ENCODE results near the gene C11orf24. TPM values are rescaled to one million over a fixed set of nuclear protein-coding genes. Genes with fewer than 3 reads are reported as not detected.

C11orf24 gene
- total and polyA plus RNA-seq, 9 of the 15 experiments (the other 6 are each of a cell fraction or from before 2014, with no cell fraction given) = 2.0 to 65.2 (median 32.5) TPM

DNA sequence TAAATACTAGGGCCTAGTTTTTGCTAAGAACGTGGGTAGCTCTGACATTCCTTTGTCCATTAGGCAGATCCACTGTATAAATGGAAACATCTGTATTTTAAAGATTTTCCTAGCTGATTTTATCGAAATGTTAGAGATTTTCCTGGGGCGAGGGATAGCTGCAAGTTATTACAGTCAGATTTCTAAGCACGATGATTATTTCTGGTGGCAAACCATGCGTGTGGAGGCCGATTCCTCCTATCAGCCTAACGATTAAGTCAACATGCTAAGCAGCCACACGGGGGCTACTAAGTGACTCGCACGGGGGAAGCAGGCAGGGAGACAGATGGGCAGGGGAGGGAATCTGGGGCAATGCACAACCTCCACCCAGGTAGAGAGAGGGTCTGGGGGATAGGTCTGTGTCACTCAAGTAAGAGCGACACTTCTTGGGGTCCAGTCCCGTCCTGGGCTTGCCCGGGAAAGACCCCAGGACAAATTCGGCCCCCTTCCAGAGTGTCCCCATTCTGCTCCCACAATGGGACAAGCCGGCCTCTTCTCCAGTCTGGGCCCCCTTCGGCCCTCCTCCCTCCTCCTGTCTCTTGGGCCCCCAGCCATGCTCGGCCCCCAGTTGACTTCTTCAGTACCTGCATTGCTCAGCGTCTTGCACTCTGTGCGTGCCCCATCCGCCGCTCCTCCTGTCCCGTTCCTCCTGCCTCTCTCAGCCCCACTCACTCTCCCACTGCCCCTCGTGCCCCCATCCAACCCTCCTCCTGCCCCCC lies 571 bp downstream of the C11orf24 start:
- FAIRE-seq (peak; percentile 71), ATAC-seq (peak; percentile 77), DNase-seq (ENCODE audit: extremely low read depth in 1 of 4, low spot score in 3 of 4) (peak; percentile 62 to 87 (median 78))
- POLR2A ChIA-PET = interaction anchor here (0.6 to 4.8 kb wide), 14 partner anchors 11 to 244 kb away, joined by 3 to 25 read pairs (median 4); no protein-coding TSS in a partner anchor
- intact Hi-C loops (cut with micrococcal nuclease) (no loop called here), in situ Hi-C loops (cut with MboI) (no loop called here)
- TSS peak; percentile 58 for BruUV-seq (replicated peaks)
- Histone ChIP-seq H3K4me3 (peak overlapping the region; percentile 90), H3K9me1 (ENCODE audit: control insufficient read depth, insufficient read depth, low read length) (peaks cover under 1% of the 10 kb centered on the region), H3K27ac (ENCODE audit: extremely low read depth, low read depth, low read length) (peak overlapping the region; percentile 97), H3K4me1 (replicated peaks in 1 of 2; ENCODE audit: control insufficient read depth in 2 of 2, insufficient read depth in 2 of 2, low read length in 2 of 2) (peaks cover 22 to 42% of the 10 kb centered on the region in 2 experiments), H3K36me3 (ENCODE audit: control insufficient read depth, insufficient read depth, low read length) (peaks cover 42% of the 10 kb centered on the region; the same call in 2 of the 3 replicates), H4K20me1 (replicated peaks; ENCODE audit: control insufficient read depth, insufficient read depth, low read length) (no peaks in the 10 kb centered on the region), H3K79me2 (ENCODE audit: control insufficient read depth, insufficient read depth, low read length) (peaks cover 48% of the 10 kb centered on the region), H3K9me3 (replicated peaks; ENCODE audit: control insufficient read depth, insufficient read depth, low read depth, low read length) (no peaks in the 10 kb centered on the region), H3K4me2 (ENCODE audit: insufficient read depth, low read length) (peak overlapping the region; percentile 92), H3K9ac (ENCODE audit: insufficient read depth in 1 of 2, low read depth in 2 of 2, low read length in 2 of 2) (peak overlapping the region; percentile 97 to 98), H2AFZ (ENCODE audit: low read depth, low read length) (peak overlapping the region; percentile 64), H3K27me3 (ENCODE audit: control insufficient read depth in 2 of 2, insufficient read depth in 2 of 2, low read length in 2 of 2) (no peaks in the 10 kb centered on the region)
- WGBS (ENCODE audit: insufficient coverage, low coverage, missing lambda C conversion rate) = under 1% methylated on average over 22 of the region's 23 CpGs
- CTCF ChIA-PET (ENCODE audit: low intra/inter-chr PET ratio) = interaction anchor here (0.7 to 1.2 kb wide), 3 partner anchors 27 to 112 kb away, joined by 3 to 4 read pairs (median 3); partner anchors contain the start of gene KMT5B
- TF ChIP-seq, protein P1, sequence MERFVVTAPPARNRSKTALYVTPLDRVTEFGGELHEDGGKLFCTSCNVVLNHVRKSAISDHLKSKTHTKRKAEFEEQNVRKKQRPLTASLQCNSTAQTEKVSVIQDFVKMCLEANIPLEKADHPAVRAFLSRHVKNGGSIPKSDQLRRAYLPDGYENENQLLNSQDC (CRISPR knock-in tag; IDR thresholded peaks at IDR 0.05) = no peak; the same call in 1 of the 2 replicates
- TF ChIP-seq ZNF140 (CRISPR knock-in tag; IDR thresholded peaks at IDR 0.05) = no peak
- no peak for TF ChIP-seq KHSRP (IDR thresholded peaks at IDR 0.05)
- no peak for TF ChIP-seq PHTF2 (CRISPR knock-in tag; IDR thresholded peaks at IDR 0.05)
- TF ChIP-seq, protein P2, sequence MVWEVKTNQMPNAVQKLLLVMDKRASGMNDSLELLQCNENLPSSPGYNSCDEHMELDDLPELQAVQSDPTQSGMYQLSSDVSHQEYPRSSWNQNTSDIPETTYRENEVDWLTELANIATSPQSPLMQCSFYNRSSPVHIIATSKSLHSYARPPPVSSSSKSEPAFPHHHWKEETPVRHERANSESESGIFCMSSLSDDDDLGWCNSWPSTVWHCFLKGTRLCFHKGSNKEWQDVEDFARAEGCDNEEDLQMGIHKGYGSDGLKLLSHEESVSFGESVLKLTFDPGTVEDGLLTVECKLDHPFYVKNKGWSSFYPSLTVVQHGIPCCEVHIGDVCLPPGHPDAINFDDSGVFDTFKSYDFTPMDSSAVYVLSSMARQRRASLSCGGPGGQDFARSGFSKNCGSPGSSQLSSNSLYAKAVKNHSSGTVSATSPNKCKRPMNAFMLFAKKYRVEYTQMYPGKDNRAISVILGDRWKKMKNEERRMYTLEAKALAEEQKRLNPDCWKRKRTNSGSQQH (CRISPR knock-in tag; IDR thresholded peaks at IDR 0.05) = peak; percentile 93
- TF ChIP-seq, protein P3, sequence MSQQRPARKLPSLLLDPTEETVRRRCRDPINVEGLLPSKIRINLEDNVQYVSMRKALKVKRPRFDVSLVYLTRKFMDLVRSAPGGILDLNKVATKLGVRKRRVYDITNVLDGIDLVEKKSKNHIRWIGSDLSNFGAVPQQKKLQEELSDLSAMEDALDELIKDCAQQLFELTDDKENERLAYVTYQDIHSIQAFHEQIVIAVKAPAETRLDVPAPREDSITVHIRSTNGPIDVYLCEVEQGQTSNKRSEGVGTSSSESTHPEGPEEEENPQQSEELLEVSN (IDR thresholded peaks at IDR 0.05; ENCODE audit: borderline replicate concordance in 1 of 2, extremely low read depth in 1 of 2, insufficient read depth in 1 of 2, insufficient read length in 1 of 2, low read depth in 1 of 2, low read length in 1 of 2, poor library complexity in 1 of 2, severe bottlenecking in 1 of 2) = peak in 1 of 2 experiments; percentile 43
- no peak for TF ChIP-seq SUPT5H (IDR thresholded peaks at IDR 0.05)
- TF ChIP-seq HDAC2 (IDR thresholded peaks at IDR 0.05) = 0 out of 2 replicates have a peak, but pooled peaks have one; percentile 42
- TF ChIP-seq FOXP1 (CRISPR knock-in tag; IDR thresholded peaks at IDR 0.05) = peak; percentile 79
- TF ChIP-seq MED1 (CRISPR knock-in tag; IDR thresholded peaks at IDR 0.05; ENCODE audit: borderline replicate concordance) = no peak
- TF ChIP-seq, protein P4, sequence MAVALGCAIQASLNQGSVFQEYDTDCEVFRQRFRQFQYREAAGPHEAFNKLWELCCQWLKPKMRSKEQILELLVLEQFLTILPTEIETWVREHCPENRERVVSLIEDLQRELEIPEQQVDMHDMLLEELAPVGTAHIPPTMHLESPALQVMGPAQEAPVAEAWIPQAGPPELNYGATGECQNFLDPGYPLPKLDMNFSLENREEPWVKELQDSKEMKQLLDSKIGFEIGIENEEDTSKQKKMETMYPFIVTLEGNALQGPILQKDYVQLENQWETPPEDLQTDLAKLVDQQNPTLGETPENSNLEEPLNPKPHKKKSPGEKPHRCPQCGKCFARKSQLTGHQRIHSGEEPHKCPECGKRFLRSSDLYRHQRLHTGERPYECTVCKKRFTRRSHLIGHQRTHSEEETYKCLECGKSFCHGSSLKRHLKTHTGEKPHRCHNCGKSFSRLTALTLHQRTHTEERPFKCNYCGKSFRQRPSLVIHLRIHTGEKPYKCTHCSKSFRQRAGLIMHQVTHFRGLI (CRISPR knock-in tag; IDR thresholded peaks at IDR 0.05) = no peak
- TF ChIP-seq ARNT (IDR thresholded peaks at IDR 0.05) = peak in 1 of 2 experiments; percentile 19; a peak in 1 of 4 replicates
- TF ChIP-seq, protein P5, sequence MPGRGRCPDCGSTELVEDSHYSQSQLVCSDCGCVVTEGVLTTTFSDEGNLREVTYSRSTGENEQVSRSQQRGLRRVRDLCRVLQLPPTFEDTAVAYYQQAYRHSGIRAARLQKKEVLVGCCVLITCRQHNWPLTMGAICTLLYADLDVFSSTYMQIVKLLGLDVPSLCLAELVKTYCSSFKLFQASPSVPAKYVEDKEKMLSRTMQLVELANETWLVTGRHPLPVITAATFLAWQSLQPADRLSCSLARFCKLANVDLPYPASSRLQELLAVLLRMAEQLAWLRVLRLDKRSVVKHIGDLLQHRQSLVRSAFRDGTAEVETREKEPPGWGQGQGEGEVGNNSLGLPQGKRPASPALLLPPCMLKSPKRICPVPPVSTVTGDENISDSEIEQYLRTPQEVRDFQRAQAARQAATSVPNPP (IDR thresholded peaks at IDR 0.05; ENCODE audit: borderline replicate concordance, insufficient read depth, insufficient read length) = no peak
- TF ChIP-seq BCL6 (CRISPR knock-in tag; IDR thresholded peaks at IDR 0.05) = no peak
- peak; percentile 87; the same call in 1 of the 2 replicates for TF ChIP-seq LARP7 (IDR thresholded peaks at IDR 0.05)
- peak; percentile 56; the same call in 1 of the 2 replicates for TF ChIP-seq XRCC5 (IDR thresholded peaks at IDR 0.05; ENCODE audit: low read depth, low read length)
